Measurements from ENCODE around the gene SLC22A24.

The SLC22A24 gene

DNA sequence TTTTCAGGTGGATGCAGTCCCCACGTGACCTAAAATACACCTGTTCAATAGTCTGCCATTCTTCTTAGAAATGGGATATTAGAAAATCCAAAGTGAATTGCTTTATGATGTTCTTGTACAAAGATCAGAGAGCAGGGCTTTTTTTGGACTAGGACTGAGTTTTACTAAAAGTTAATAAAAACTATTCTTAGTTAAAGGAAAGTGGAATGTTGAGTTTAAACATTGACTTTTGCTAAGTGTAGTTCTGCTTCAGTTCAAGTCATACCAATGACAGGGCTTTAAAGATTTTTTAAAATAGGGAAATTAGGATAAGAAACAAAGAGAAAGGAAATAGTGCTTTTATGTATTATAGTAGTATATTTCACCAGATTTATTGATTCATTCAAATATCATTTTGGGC, at the start of gene SLC22A24:
TSS of gene SLC22A24 (minus strand) at position 101 of the 400 bp plus-strand sequence. CDS start 442 bp downstream, outside the sequence.
- Histone ChIP-seq H3K9me3 (ENCODE audit: low read length) (no peaks in the 10 kb centered on the region), H3K36me3 (ENCODE audit: insufficient read depth, low read length) (no peaks in the 10 kb centered on the region), H3K27ac (ENCODE audit: low read depth, low read length) (no peak within 1 kb of the TSS), H3K4me3 (ENCODE audit: low read depth in 1 of 2, low read length in 2 of 2) (no peak within 1 kb of the TSS), H3K4me1 (ENCODE audit: insufficient read depth, low read length) (no peaks in the 10 kb centered on the region), H3K9ac (ENCODE audit: low read length) (no peak within 1 kb of the TSS), H3K27me3 (ENCODE audit: control insufficient read depth in 1 of 2, insufficient read depth in 2 of 2, low read length in 2 of 2) (no peaks in the 10 kb centered on the region)

GRCh38 chr11:63180536-63180935, 36.5 kb upstream of the SLC22A24 start:
- Histone ChIP-seq H3K27ac (ENCODE audit: low read depth, low read length) (no peak overlapping the region), H3K4me3 (ENCODE audit: low read depth in 1 of 2, low read length in 2 of 2) (no peak overlapping the region), H3K27me3 (ENCODE audit: control insufficient read depth in 1 of 2, insufficient read depth in 2 of 2, low read length in 2 of 2) (no peaks in the 10 kb centered on the region), H3K36me3 (ENCODE audit: insufficient read depth, low read length) (no peaks in the 10 kb centered on the region), H3K9me3 (ENCODE audit: low read length) (no peaks in the 10 kb centered on the region), H3K9ac (ENCODE audit: low read length) (no peak overlapping the region), H3K4me1 (ENCODE audit: insufficient read depth, low read length) (no peaks in the 10 kb centered on the region)

DNA sequence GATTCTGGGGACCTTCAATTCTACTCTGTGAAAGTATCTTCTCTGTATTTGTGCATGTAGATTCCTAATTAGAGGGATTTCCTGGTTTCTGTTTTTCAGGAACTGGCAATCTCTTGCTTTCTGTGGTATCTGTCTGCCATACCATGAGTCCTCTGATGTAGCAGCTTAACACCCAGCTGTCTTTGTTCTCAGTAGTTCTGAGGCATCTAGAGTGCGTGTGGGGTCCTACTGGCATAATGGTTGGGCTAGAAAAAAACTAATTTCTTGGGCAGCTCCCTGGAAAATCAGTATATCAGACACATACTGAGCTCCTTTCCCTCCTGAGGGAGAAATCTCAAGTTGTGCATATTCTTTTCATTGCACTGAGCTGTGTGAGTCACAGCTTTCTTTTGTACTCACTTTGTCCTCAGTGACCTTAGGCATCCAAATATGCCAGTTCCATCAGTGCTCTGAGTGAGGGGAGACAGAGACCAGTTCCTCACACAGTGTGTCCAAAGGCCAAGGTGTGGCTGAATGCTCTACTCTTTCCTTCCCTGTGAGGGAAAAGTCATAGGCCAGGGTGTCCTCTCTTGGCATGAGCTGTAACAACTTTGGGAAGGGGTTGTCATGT, 35.5 kb upstream of the SLC22A24 start:
- no peaks in the 10 kb centered on the region for H3K36me3 ChIP-seq (ENCODE audit: insufficient read depth, low read length)

DNA sequence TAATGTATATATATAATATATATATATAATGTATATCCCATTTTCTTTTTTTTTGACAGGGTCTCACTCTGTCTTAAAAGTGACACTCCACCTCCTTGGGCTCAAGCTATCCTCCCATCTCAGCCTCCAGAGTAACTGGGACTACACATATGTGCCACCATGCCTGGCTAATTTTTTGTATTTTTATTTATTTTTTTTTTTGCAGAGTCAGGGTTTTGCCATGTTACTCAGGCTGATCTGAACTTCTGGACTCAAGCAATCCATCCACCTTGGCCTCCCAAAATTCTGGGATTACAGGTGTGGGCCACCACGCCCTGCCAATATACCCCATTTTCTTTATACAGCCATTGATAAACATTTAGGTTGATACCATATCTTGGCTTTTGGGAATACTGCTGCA, 33.9 kb upstream of the SLC22A24 start:
- Histone ChIP-seq H3K4me1 (ENCODE audit: insufficient read depth, low read length) (no peaks in the 10 kb centered on the region), H3K27me3 (ENCODE audit: control insufficient read depth in 1 of 2, insufficient read depth in 2 of 2, low read length in 2 of 2) (no peaks in the 10 kb centered on the region), H3K4me3 (ENCODE audit: low read depth in 1 of 2, low read length in 2 of 2) (no peak overlapping the region), H3K9ac (ENCODE audit: low read length) (no peak overlapping the region), H3K27ac (ENCODE audit: low read depth, low read length) (no peak overlapping the region), H3K9me3 (ENCODE audit: low read length) (no peaks in the 10 kb centered on the region), H3K36me3 (ENCODE audit: insufficient read depth, low read length) (no peaks in the 10 kb centered on the region)

More for the DNA sequence above, 35.5 kb upstream of the SLC22A24 start:
- Histone ChIP-seq H3K27me3 (ENCODE audit: control insufficient read depth in 1 of 2, insufficient read depth in 2 of 2, low read length in 2 of 2) (no peaks in the 10 kb centered on the region), H3K4me3 (ENCODE audit: low read depth in 1 of 2, low read length in 2 of 2) (no peak overlapping the region), H3K9ac (ENCODE audit: low read length) (no peak overlapping the region), H3K9me3 (ENCODE audit: low read length) (no peaks in the 10 kb centered on the region), H3K4me1 (ENCODE audit: insufficient read depth, low read length) (no peaks in the 10 kb centered on the region), H3K27ac (ENCODE audit: low read depth, low read length) (no peak overlapping the region)

- Histone ChIP-seq H3K36me3 (ENCODE audit: insufficient read depth, low read length) (no peaks in the 10 kb centered on the region), H3K4me3 (ENCODE audit: low read depth in 1 of 2, low read length in 2 of 2) (no peak overlapping the region), H3K4me1 (ENCODE audit: insufficient read depth, low read length) (no peaks in the 10 kb centered on the region), H3K9ac (ENCODE audit: low read length) (no peak overlapping the region), H3K9me3 (ENCODE audit: low read length) (no peaks in the 10 kb centered on the region), H3K27ac (ENCODE audit: low read depth, low read length) (no peak overlapping the region), H3K27me3 (ENCODE audit: control insufficient read depth in 1 of 2, insufficient read depth in 2 of 2, low read length in 2 of 2) (peaks cover 0 to 4% of the 10 kb centered on the region in 2 donors)
Measured at GRCh38 chr11:63165706-63166310, 21.8 kb upstream of the SLC22A24 start.

DNA sequence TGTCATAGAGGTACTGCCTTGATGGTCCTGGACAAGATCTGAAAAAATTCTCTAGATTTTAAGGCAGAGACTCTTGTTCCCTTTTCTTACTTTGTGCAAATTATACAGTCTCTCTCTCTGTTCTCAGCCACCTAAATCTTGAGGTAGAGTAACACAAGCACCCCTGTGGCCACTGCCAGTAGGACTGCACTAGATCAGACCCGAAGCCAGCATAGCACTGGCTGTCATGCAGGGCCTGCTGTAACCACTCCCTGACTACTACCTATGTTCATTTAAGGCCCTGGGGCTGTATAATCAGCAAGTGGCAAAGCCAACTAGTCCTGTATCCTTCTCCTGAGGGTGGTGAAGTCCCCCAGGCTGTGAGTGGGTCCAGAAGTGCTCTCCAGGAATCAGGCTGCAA, 11.8 kb upstream of the SLC22A24 start:
- no peaks in the 10 kb centered on the region for H3K36me3 ChIP-seq (ENCODE audit: insufficient read depth, low read length)
- no peak overlapping the region for H3K4me3 ChIP-seq (ENCODE audit: low read depth in 1 of 2, low read length in 2 of 2)
- H3K4me1 ChIP-seq (ENCODE audit: insufficient read depth, low read length), result no peaks in the 10 kb centered on the region
- peaks cover 4% of the 10 kb centered on the region for H3K9me3 ChIP-seq (ENCODE audit: low read length)
- no peaks in the 10 kb centered on the region for H3K27me3 ChIP-seq (ENCODE audit: control insufficient read depth in 1 of 2, insufficient read depth in 2 of 2, low read length in 2 of 2)
- H3K27ac ChIP-seq (ENCODE audit: low read depth, low read length), result no peak overlapping the region
- no peak overlapping the region for H3K9ac ChIP-seq (ENCODE audit: low read length)

GRCh38 chr11:63146581-63146980, 2.6 kb upstream of the SLC22A24 start:
- Histone ChIP-seq H3K36me3 (ENCODE audit: insufficient read depth, low read length) (no peaks in the 10 kb centered on the region), H3K27me3 (ENCODE audit: control insufficient read depth in 1 of 2, insufficient read depth in 2 of 2, low read length in 2 of 2) (no peaks in the 10 kb centered on the region), H3K9me3 (ENCODE audit: low read length) (no peaks in the 10 kb centered on the region), H3K9ac (ENCODE audit: low read length) (no peak overlapping the region), H3K4me1 (ENCODE audit: insufficient read depth, low read length) (no peaks in the 10 kb centered on the region), H3K27ac (ENCODE audit: low read depth, low read length) (no peak overlapping the region), H3K4me3 (ENCODE audit: low read depth in 1 of 2, low read length in 2 of 2) (no peak overlapping the region)

- H3K9me3 ChIP-seq (ENCODE audit: low read length), result no peaks in the 10 kb centered on the region
- H3K4me3 ChIP-seq (ENCODE audit: low read depth in 1 of 2, low read length in 2 of 2), result no peak overlapping the region
Measured at GRCh38 chr11:63142459-63142858, 1.6 kb downstream of the SLC22A24 start.

DNA sequence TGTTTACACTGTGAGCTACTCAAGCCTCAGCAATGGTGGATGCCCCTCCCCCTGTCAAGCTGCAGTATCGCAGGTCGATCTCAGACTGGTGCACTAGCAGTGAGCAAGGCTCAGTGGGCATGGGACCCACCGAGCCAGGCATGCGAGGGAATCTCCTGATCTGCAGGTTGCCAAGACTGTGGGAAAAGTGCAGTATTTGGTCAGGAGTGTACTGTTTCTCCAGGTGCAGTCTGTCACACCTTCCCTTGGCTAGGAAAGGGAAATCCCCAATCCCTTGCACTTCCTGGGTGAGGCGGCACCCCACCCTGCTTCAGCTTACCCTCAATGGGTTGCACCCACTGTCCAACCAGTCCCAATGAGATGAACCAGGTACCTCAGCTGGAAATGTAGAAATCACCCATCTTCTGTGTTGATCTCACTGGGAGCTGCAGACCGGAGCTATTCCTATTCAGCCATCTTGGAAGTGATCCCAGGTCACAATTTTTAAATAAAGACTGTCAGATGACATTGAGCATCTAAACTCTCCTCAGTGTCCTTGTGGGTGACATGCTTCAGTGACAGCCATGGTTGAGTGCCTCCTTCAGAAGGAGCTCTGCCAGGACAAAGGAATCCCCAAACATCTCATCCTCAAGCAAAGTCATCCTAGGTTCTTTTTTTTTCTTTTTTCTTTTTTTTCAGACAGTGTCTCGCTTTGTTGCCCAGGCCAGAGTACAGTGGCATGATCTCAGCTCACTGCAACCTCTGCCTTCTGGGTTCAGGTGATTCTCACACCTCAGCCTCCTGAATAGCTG, 10.8 kb downstream of the SLC22A24 start:
- Histone ChIP-seq H3K36me3 (ENCODE audit: insufficient read depth, low read length) (no peaks in the 10 kb centered on the region), H3K4me1 (ENCODE audit: insufficient read depth, low read length) (no peaks in the 10 kb centered on the region), H3K27ac (ENCODE audit: low read depth, low read length) (no peak overlapping the region), H3K9me3 (ENCODE audit: low read length) (no peaks in the 10 kb centered on the region), H3K9ac (ENCODE audit: low read length) (no peak overlapping the region), H3K4me3 (ENCODE audit: low read depth in 1 of 2, low read length in 2 of 2) (no peak overlapping the region), H3K27me3 (ENCODE audit: control insufficient read depth in 1 of 2, insufficient read depth in 2 of 2, low read length in 2 of 2) (no peaks in the 10 kb centered on the region)

More at GRCh38 chr11:63142459-63142858, 1.6 kb downstream of the SLC22A24 start:
- H3K27me3 ChIP-seq (ENCODE audit: control insufficient read depth in 1 of 2, insufficient read depth in 2 of 2, low read length in 2 of 2), result no peaks in the 10 kb centered on the region
- H3K9ac ChIP-seq (ENCODE audit: low read length), result no peak overlapping the region
- no peaks in the 10 kb centered on the region for H3K4me1 ChIP-seq (ENCODE audit: insufficient read depth, low read length)
- no peaks in the 10 kb centered on the region for H3K36me3 ChIP-seq (ENCODE audit: insufficient read depth, low read length)
- H3K27ac ChIP-seq (ENCODE audit: low read depth, low read length), result no peak overlapping the region

DNA sequence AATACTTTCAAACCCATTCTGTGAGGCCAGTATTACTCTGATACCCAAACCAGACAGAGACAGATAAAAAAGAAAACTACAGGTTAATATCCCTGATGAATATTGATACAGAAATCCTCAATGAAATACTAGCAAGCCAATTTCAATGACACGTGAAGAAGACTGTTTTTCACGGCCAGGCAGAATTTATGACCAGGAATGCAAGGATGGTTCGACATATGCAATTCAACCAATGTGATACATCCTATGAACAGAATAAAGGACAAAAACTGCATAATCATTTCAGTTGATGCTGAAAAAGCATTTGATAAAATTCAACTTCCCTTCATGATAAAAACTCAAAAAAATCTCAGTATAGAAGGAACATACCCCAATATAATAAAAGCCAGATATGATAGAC, 44.5 kb downstream of the SLC22A24 start:
- no peak overlapping the region for H3K27ac ChIP-seq (ENCODE audit: low read depth, low read length)
- no peaks in the 10 kb centered on the region for H3K4me1 ChIP-seq (ENCODE audit: insufficient read depth, low read length)
- H3K9ac ChIP-seq (ENCODE audit: low read length), result no peak overlapping the region
- H3K36me3 ChIP-seq (ENCODE audit: insufficient read depth, low read length), result no peaks in the 10 kb centered on the region
- H3K4me3 ChIP-seq (ENCODE audit: low read depth in 1 of 2, low read length in 2 of 2), result no peak overlapping the region
- no peaks in the 10 kb centered on the region for H3K9me3 ChIP-seq (ENCODE audit: low read length)
- H3K27me3 ChIP-seq (ENCODE audit: control insufficient read depth in 1 of 2, insufficient read depth in 2 of 2, low read length in 2 of 2), result no peaks in the 10 kb centered on the region

GRCh38 chr11:63080682-63081081, 63.3 kb downstream of the SLC22A24 start:
- H3K27ac ChIP-seq (ENCODE audit: low read depth, low read length), result no peak overlapping the region
- no peak overlapping the region for H3K9ac ChIP-seq (ENCODE audit: low read length)
- H3K27me3 ChIP-seq (ENCODE audit: control insufficient read depth in 1 of 2, insufficient read depth in 2 of 2, low read length in 2 of 2), result no peaks in the 10 kb centered on the region
- no peaks in the 10 kb centered on the region for H3K4me1 ChIP-seq (ENCODE audit: insufficient read depth, low read length)
- H3K4me3 ChIP-seq (ENCODE audit: low read depth in 1 of 2, low read length in 2 of 2), result no peak overlapping the region
- no peaks in the 10 kb centered on the region for H3K9me3 ChIP-seq (ENCODE audit: low read length)
- H3K36me3 ChIP-seq (ENCODE audit: insufficient read depth, low read length), result no peaks in the 10 kb centered on the region
